ENCODE results near the gene ADAMTSL2. TPM values are rescaled to one million over a fixed set of nuclear protein-coding genes. Genes with fewer than 3 reads are reported as not detected.

The ADAMTSL2 gene
- total and polyA plus RNA-seq, 12 donors, result 1.00 to 138 (median 56.8) TPM

DNA sequence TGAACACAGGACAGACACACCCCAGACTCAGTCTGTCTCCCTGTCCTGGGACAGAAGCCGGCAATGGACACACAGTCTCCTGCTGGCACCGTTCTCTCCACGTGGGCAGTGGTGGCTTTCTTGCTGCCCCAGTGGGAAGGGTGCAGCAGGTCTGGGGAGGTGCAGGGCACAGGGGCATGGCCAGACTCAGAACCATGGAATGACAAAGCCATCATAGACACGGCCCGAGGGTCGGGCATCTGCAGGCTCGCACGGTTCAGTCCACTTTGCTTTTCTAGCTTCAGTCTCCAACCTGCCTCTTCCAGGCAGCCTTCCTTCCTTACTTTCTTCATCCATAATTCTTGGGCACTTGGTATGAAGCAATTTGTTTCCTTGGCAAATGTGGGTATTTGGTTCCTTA is 26.5 kb upstream of the ADAMTSL2 start:
- 83 to 95% (median 87%) methylated on average over 5 to 8 of the region's 8 CpGs for WGBS, 4 donors

DNA sequence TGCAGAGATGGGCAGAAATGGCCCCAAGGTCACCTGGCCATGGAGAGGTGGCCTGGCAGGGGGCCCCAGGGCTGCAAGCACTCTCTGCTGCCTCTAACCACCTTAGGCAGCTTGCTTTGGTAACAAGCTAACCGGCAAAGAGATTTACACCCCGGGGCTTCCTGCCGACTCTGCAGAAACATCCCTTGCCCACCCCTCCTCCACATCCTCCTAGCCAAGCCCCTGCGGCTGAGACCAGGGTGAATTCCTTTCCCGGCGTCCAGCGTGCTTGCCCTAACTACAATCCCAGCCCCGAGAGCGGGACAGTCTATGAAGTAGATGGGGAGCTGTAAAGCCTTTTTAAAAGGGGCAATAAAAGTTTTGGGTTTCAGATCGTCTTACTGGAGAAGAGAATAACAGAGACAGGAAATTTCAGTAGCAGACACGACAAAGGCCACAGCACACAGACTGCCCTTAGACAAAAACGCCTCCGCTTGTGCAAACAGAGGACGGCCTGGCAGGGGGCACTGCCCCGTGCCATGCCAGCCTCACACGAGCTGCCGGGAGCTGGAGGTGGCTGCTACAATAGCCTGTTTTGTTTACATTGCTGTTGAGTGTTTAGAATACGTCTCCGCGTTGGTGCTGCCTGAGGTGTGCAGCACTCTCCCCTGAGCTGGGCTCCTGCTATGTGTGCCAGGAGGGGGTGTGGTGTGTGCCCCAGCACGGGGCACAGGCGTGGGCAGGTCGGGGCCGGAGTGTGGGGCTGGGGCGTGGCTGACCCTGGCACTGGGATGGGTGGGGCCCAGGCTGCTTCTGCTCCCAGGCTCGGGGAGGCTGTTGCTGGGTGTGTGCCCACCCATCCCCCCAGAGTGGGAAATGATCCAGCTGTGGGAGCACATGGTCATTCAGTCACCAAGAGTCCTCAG is 25.1 kb upstream of the ADAMTSL2 start:
- intact Hi-C loops (cut with DNase I), result no loop called here
- H3K36me3 ChIP-seq (replicated peaks in 1 of 2), result no peaks in the 10 kb centered on the region
- 35 to 45% (median 39%) methylated on average over 16 to 26 of the region's 26 CpGs for WGBS, 4 donors
- H3K9me3 ChIP-seq (replicated peaks in 1 of 3), result no peaks in the 10 kb centered on the region
- H3K27me3 ChIP-seq, result no peaks in the 10 kb centered on the region
- no peak for TF ChIP-seq POLR2A (IDR thresholded peaks at IDR 0.05)
- TF ChIP-seq, protein P1, sequence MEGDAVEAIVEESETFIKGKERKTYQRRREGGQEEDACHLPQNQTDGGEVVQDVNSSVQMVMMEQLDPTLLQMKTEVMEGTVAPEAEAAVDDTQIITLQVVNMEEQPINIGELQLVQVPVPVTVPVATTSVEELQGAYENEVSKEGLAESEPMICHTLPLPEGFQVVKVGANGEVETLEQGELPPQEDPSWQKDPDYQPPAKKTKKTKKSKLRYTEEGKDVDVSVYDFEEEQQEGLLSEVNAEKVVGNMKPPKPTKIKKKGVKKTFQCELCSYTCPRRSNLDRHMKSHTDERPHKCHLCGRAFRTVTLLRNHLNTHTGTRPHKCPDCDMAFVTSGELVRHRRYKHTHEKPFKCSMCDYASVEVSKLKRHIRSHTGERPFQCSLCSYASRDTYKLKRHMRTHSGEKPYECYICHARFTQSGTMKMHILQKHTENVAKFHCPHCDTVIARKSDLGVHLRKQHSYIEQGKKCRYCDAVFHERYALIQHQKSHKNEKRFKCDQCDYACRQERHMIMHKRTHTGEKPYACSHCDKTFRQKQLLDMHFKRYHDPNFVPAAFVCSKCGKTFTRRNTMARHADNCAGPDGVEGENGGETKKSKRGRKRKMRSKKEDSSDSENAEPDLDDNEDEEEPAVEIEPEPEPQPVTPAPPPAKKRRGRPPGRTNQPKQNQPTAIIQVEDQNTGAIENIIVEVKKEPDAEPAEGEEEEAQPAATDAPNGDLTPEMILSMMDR (IDR thresholded peaks at IDR 0.05), result no peak
- peaks cover 9 to 25% of the 10 kb centered on the region in 2 donors for H3K4me1 ChIP-seq (replicated peaks in 1 of 2)
- no peak overlapping the region for H3K27ac ChIP-seq
- DNase-seq, result no peak
- H3K4me3 ChIP-seq, result no peak overlapping the region

More for the DNA sequence above, 26.5 kb upstream of the ADAMTSL2 start:
- intact Hi-C loops (cut with DNase I), result no loop called here
- Histone ChIP-seq H3K36me3 (replicated peaks in 1 of 2) (no peaks in the 10 kb centered on the region), H3K27me3 (no peaks in the 10 kb centered on the region), H3K27ac (no peak overlapping the region), H3K4me3 (no peak overlapping the region), H3K4me1 (replicated peaks in 1 of 2) (peaks cover 9 to 23% of the 10 kb centered on the region in 2 donors), H3K9me3 (replicated peaks in 1 of 3) (no peaks in the 10 kb centered on the region)
- no peak for DNase-seq
- TF ChIP-seq, protein P1 (IDR thresholded peaks at IDR 0.05), result no peak
- TF ChIP-seq POLR2A (IDR thresholded peaks at IDR 0.05), result no peak

DNA sequence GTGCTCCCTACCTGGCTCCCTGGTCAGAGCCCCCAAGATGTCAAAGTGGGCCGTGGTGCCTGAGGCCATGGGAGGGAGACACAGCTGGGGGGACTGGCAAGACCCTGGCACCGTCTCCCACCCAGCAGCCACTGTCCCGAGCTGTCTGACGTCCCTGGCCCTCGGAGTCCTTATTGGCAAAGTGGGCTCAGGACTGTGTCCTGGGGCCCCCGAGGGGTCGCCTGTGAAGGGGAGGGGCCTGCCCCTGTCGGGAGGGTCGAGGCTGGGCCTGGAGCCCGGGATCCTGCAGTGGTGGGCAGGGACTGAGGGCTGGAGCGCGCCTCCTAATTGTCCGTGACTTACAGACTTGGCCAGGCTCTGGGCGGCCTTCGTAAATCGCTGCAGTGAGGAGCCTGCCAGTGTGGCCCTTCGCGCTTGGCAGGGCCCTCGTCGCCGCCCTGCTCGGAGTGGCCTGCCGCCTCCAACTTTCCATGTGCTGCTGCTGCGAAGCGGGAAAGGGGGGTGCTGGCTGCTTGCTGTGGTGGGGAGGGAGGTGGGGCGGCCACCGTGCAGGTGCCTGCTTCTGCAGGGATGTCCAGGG is 23.5 kb upstream of the ADAMTSL2 start:
- intact Hi-C loops (cut with DNase I), result no loop called here
- Histone ChIP-seq H3K4me3 (no peak overlapping the region), H3K27me3 (no peaks in the 10 kb centered on the region), H3K4me1 (replicated peaks in 1 of 2) (peaks cover 9 to 25% of the 10 kb centered on the region in 2 donors), H3K27ac (no peak overlapping the region), H3K9me3 (replicated peaks in 1 of 3) (no peaks in the 10 kb centered on the region), H3K36me3 (replicated peaks in 1 of 2) (no peaks in the 10 kb centered on the region)
- TF ChIP-seq, protein P1 (IDR thresholded peaks at IDR 0.05), result no peak
- WGBS, 4 donors, result 75 to 97% (median 86%) methylated on average over 13 to 27 of the region's 27 CpGs
- DNase-seq, result no peak

DNA sequence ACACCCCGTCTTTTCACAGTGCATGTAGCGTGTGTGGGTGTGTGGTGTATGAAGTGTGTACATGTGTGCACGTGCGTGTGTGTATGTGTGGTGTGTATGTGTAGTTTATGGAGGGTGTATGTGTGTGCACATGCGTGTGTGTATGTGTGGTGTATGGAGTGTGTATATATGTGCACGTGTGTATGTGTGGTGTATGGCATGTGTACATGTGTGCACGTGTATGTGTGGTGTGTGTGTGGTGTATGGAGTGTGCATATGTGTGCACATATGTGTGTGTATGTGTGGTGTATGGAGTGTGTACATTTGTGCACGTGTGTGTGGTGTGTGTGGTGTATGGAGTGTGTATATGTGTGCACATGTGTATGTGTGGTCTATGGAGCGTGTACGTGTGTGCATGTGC is 22.9 kb upstream of the ADAMTSL2 start:
- WGBS, 4 donors, result 81 to 86% (median 83%) methylated on average over 10 of the region's 10 CpGs
- TF ChIP-seq POLR2A (IDR thresholded peaks at IDR 0.05), result no peak
- TF ChIP-seq, protein P1 (IDR thresholded peaks at IDR 0.05), result no peak
- Histone ChIP-seq H3K27ac (no peak overlapping the region), H3K27me3 (no peaks in the 10 kb centered on the region), H3K4me1 (replicated peaks in 1 of 2) (peaks cover 4 to 19% of the 10 kb centered on the region in 2 donors), H3K4me3 (no peak overlapping the region), H3K9me3 (replicated peaks in 1 of 3) (no peaks in the 10 kb centered on the region), H3K36me3 (replicated peaks in 1 of 2) (no peaks in the 10 kb centered on the region)
- no peak for DNase-seq
- intact Hi-C loops (cut with DNase I), result no loop called here
